Activated CD8-positive, alpha-beta T cell treated with anti-CD3 and anti-CD28 coated beads for 36 hours (primary cell): Measurements from ENCODE around the gene RPAP3. TPM values are rescaled to one million over a fixed set of nuclear protein-coding genes. Genes with fewer than 3 reads are reported as not detected.

ENCODE experiments used
- ATAC-seq: fragments of 200-7000 bp; cut with Tn5 transposase; one replicate; pipeline ENCODE4 v1.10.0; 2021; ENCODE audit warnings: mild to moderate bottlenecking, moderate library complexity
- CTCF ChIA-PET: fragments of 350-600 bp; sonication (Branson Sonifier 250); formaldehyde crosslinking; loops from one replicate; lab custom pipeline; 2021; ENCODE audit warnings: antibody characterized with exemption; lab: Charles Lee
- POLR2A ChIA-PET: fragments of 350-600 bp; sonication (Branson Sonifier 250); formaldehyde crosslinking; loops from one replicate; lab custom pipeline; 2021; ENCODE audit warnings: antibody characterized with exemption; lab: Charles Lee
- DNase-seq: peaks from one replicate; pipeline ENCODE4 v3.0.0-alpha.2; 2020
- H3K27ac Mint-ChIP-seq: one replicate; pipeline ENCODE4 v1.8.0; 2021; ENCODE audit warnings: mild to moderate bottlenecking, mixed read lengths
- H3K27me3 Mint-ChIP-seq: one replicate; pipeline ENCODE4 v1.8.0; 2021; ENCODE audit warnings: mixed read lengths
- H3K36me3 Mint-ChIP-seq: one replicate; pipeline ENCODE4 v1.8.0; 2021; ENCODE audit warnings: low read depth, mixed read lengths
- H3K4me1 Mint-ChIP-seq: one replicate; pipeline ENCODE4 v1.8.0; 2021; ENCODE audit warnings: low read depth, mixed read lengths
- H3K4me3 Mint-ChIP-seq: one replicate; pipeline ENCODE4 v1.8.0; 2021; ENCODE audit warnings: mild to moderate bottlenecking, moderate library complexity, mixed read lengths
- H3K9me3 Mint-ChIP-seq: one replicate; pipeline ENCODE4 v1.8.0; 2021; ENCODE audit warnings: mixed read lengths
- CTCF ChIP-seq: fragments of 200-600 bp; IDR thresholded peaks from one replicate; pipeline ENCODE4 v1.8.0; 2022; ENCODE audit warnings: antibody characterized with exemption, mild to moderate bottlenecking
- intact Hi-C: fragments of 100-400 bp; cut with micrococcal nuclease; formaldehyde crosslinking; loops from one replicate; pipeline ENCODE4 v1.10.0; 2022
- total RNA-seq, 2 experiments: library from RNA; stranded (reverse); gene quantifications; one replicate each; pipeline ENCODE4 v1.2.3, GENCODE V29; 2021

The RPAP3 gene
- total RNA-seq, 2 experiments from 2014 or later, result 42.0 to 42.5 TPM

GRCh38 chr12:47614521-47614920, 91.3 kb downstream of the RPAP3 start:
- no peak for ATAC-seq
- H3K27ac Mint-ChIP-seq, result no peak overlapping the region
- no peak for DNase-seq

GRCh38 chr12:47612953-47613352, 92.9 kb downstream of the RPAP3 start:
- CTCF ChIA-PET, result no interaction called here
- TF ChIP-seq CTCF, result no peak
- Mint-ChIP-seq H3K9me3 (peaks cover 28% of the 10 kb centered on the region), H3K27ac (no peak overlapping the region), H3K27me3 (no peaks in the 10 kb centered on the region), H3K4me3 (no peak overlapping the region), H3K36me3 (peaks cover 16% of the 10 kb centered on the region), H3K4me1 (peaks cover 5% of the 10 kb centered on the region)
- no peak for ATAC-seq
- POLR2A ChIA-PET, result interaction anchor here (0.9 kb wide), 1 partner anchor 9 kb away, joined by 3 read pairs; no protein-coding TSS in a partner anchor
- no peak for DNase-seq
- intact Hi-C loops, result no loop called here

More at GRCh38 chr12:47614521-47614920, 91.3 kb downstream of the RPAP3 start:
- ChIA-PET POLR2A (no interaction called here), CTCF (no interaction called here)
- Mint-ChIP-seq H3K36me3 (peaks cover 24% of the 10 kb centered on the region), H3K4me1 (peaks cover 7% of the 10 kb centered on the region), H3K4me3 (no peak overlapping the region), H3K27me3 (no peaks in the 10 kb centered on the region), H3K9me3 (peaks cover 23% of the 10 kb centered on the region)
- intact Hi-C loops, result no loop called here
- TF ChIP-seq CTCF, result no peak

GRCh38 chr12:47611906-47612305, 93.9 kb downstream of the RPAP3 start:
- DNase-seq, result no peak
- Mint-ChIP-seq H3K27ac (no peak overlapping the region), H3K36me3 (peaks cover 16% of the 10 kb centered on the region), H3K4me3 (no peak overlapping the region), H3K27me3 (no peaks in the 10 kb centered on the region), H3K4me1 (peaks cover 5% of the 10 kb centered on the region), H3K9me3 (peaks cover 37% of the 10 kb centered on the region)
- CTCF ChIA-PET, result no interaction called here
- POLR2A ChIA-PET, result no interaction called here
- ATAC-seq, result no peak
- intact Hi-C loops, result no loop called here
- TF ChIP-seq CTCF, result no peak

Other genes with a start within 250 kb of the RPAP3 start
- gene ENDOU, start 19.5 kb upstream of the RPAP3 start, total RNA-seq, result not detected
- under 1 TPM; 0.56 to 0.58 TPM for gene RAPGEF3, start 52.9 kb upstream of the RPAP3 start, total RNA-seq
- gene SLC48A1, start 67.2 kb upstream of the RPAP3 start, total RNA-seq, result 10 to 100 TPM in 1 of 2 experiments, 1 to 10 TPM in 1; 8.8 to 10.2 TPM
- 100 to 1,000 TPM; 373 to 382 TPM for gene HDAC7, start 113.9 kb upstream of the RPAP3 start, total RNA-seq
- gene VDR, start 199.0 kb upstream of the RPAP3 start, total RNA-seq, result 10 to 100 TPM; 84.6 to 86.4 TPM